Measurements from ENCODE around the gene RGMA.

- TF ChIP-seq POLR2AphosphoS5 (IDR thresholded peaks at IDR 0.05) = no peak
- TF ChIP-seq, protein P1, sequence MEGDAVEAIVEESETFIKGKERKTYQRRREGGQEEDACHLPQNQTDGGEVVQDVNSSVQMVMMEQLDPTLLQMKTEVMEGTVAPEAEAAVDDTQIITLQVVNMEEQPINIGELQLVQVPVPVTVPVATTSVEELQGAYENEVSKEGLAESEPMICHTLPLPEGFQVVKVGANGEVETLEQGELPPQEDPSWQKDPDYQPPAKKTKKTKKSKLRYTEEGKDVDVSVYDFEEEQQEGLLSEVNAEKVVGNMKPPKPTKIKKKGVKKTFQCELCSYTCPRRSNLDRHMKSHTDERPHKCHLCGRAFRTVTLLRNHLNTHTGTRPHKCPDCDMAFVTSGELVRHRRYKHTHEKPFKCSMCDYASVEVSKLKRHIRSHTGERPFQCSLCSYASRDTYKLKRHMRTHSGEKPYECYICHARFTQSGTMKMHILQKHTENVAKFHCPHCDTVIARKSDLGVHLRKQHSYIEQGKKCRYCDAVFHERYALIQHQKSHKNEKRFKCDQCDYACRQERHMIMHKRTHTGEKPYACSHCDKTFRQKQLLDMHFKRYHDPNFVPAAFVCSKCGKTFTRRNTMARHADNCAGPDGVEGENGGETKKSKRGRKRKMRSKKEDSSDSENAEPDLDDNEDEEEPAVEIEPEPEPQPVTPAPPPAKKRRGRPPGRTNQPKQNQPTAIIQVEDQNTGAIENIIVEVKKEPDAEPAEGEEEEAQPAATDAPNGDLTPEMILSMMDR (IDR thresholded peaks at IDR 0.05) = peak; percentile 10 to 49 (median 34)
Observed at GRCh38 chr15:93018574-93018973, 70.4 kb downstream of the RGMA start.
